Measurements from ENCODE around the gene BACH2. TPM values are rescaled to one million over a fixed set of nuclear protein-coding genes. Genes with fewer than 3 reads are reported as not detected.

Gene BACH2
- total and polyA plus RNA-seq, 2 of the 4 experiments (the other 2 are of a cell fraction) = 1.3 to 1.4 TPM

- POLR2A ChIA-PET (ENCODE audit: unreplicated experiment) = no interaction called here
- WGBS, 2 experiments (ENCODE audit: extremely low coverage in 2 of 2, insufficient read length in 1 of 2) = no CpG with 5 or more reads among the region's 4 CpGs
- dilution Hi-C loops (cut with HindIII; ENCODE audit: low sequenced_read_pairs, unreplicated experiment) (no loop called here), intact Hi-C loops (cut with micrococcal nuclease) (no loop called here), in situ Hi-C loops (cut with MboI; ENCODE audit: low sequenced_read_pairs) (no loop called here)
- H3K23ac ChIP-seq (ENCODE audit: low read depth, low read length) = no peak overlapping the region
- H3K9me1 ChIP-seq (ENCODE audit: insufficient read depth, low read length) = peaks cover 2% of the 10 kb centered on the region
- no peak overlapping the region for H2BK120ac ChIP-seq (ENCODE audit: low read depth, low read length)
- TF ChIP-seq RFX5 (IDR thresholded peaks at IDR 0.05; ENCODE audit: low read depth, low read length) = no peak
- TF ChIP-seq RAD21 (IDR thresholded peaks at IDR 0.05; ENCODE audit: low read length) = no peak
- TF ChIP-seq CTCF (conservative IDR thresholded peaks at IDR 0.05; ENCODE audit: low read depth, low read length) = no peak
- no peak for TF ChIP-seq MXI1 (IDR thresholded peaks at IDR 0.05; ENCODE audit: borderline replicate concordance, low read depth, low read length)
- no peak for TF ChIP-seq MAFK (IDR thresholded peaks at IDR 0.05; ENCODE audit: low read depth, low read length)
- TF ChIP-seq NFE2L2 (IDR thresholded peaks at IDR 0.05; ENCODE audit: low read depth, low read length) = no peak
- TF ChIP-seq CEBPB (IDR thresholded peaks at IDR 0.05; ENCODE audit: low read depth, low read length) = no peak
- TF ChIP-seq ELK1 (IDR thresholded peaks at IDR 0.05; ENCODE audit: borderline replicate concordance, low read depth, low read length) = no peak
- no peak for TF ChIP-seq MAZ (IDR thresholded peaks at IDR 0.05; ENCODE audit: borderline replicate concordance, low read depth, low read length)
- TF ChIP-seq CHD1 (IDR thresholded peaks at IDR 0.05; ENCODE audit: low read depth, low read length) = no peak
- TF ChIP-seq SMC3 (IDR thresholded peaks at IDR 0.05; ENCODE audit: low read depth, low read length) = no peak
- TF ChIP-seq RCOR1 (IDR thresholded peaks at IDR 0.05; ENCODE audit: insufficient replicate concordance, low read length) = no peak
- TF ChIP-seq, protein P1, sequence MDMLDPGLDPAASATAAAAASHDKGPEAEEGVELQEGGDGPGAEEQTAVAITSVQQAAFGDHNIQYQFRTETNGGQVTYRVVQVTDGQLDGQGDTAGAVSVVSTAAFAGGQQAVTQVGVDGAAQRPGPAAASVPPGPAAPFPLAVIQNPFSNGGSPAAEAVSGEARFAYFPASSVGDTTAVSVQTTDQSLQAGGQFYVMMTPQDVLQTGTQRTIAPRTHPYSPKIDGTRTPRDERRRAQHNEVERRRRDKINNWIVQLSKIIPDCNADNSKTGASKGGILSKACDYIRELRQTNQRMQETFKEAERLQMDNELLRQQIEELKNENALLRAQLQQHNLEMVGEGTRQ (IDR thresholded peaks at IDR 0.05; ENCODE audit: low read depth, low read length) = no peak
- TF ChIP-seq POLR2A (IDR thresholded peaks at IDR 0.05; ENCODE audit: low read depth, low read length) = no peak
- TF ChIP-seq FOS (IDR thresholded peaks at IDR 0.05; ENCODE audit: low read depth, low read length) = no peak
- TF ChIP-seq BHLHE40 (IDR thresholded peaks at IDR 0.05; ENCODE audit: low read depth, low read length) = no peak
- no peak for DNase-seq
- no peaks in the 10 kb centered on the region for H3K79me1 ChIP-seq (ENCODE audit: low read depth in 1 of 2, low read length in 2 of 2)
- H3K4ac ChIP-seq (ENCODE audit: low read depth, low read length) = no peak overlapping the region
- H4K91ac ChIP-seq (ENCODE audit: insufficient read depth, low read depth, low read length) = no peak overlapping the region
- no peak overlapping the region for H2BK20ac ChIP-seq (ENCODE audit: low read depth, low read length)
- H3K18ac ChIP-seq (ENCODE audit: low read depth, low read length) = no peak overlapping the region
- no peak overlapping the region for H2AK5ac ChIP-seq (ENCODE audit: low read depth, low read length)
- CTCF ChIA-PET = no interaction called here
- H4K20me1 ChIP-seq (ENCODE audit: insufficient read depth, low read length) = no peaks in the 10 kb centered on the region
- H3K27ac ChIP-seq (ENCODE audit: insufficient read depth, low read length) = no peak overlapping the region
- H2AFZ ChIP-seq (replicated peaks; ENCODE audit: low read length, poor library complexity) = no peak overlapping the region
- H3K56ac ChIP-seq (ENCODE audit: extremely low read depth, insufficient read depth, low read length) = no peak overlapping the region
- ATAC-seq (ENCODE audit: low read depth) = no peak
- H3K36me3 ChIP-seq (ENCODE audit: control insufficient read depth, insufficient read depth, low read length) = no peaks in the 10 kb centered on the region
- no peak overlapping the region for H4K5ac ChIP-seq (ENCODE audit: low read depth, low read length)
- no TSS peak for BruUV-seq (replicated peaks)
- H4K8ac ChIP-seq (ENCODE audit: low read depth in 2 of 2, low read length in 2 of 2) = no peak overlapping the region
- H2BK15ac ChIP-seq (ENCODE audit: low read depth, low read length) = no peak overlapping the region
- no peaks in the 10 kb centered on the region for H3K9me3 ChIP-seq (ENCODE audit: control insufficient read depth, insufficient read depth, low read length)
- no peaks in the 10 kb centered on the region for H3K27me3 ChIP-seq (ENCODE audit: control insufficient read depth, insufficient read depth, low read length)
- no peak overlapping the region for H3K9ac ChIP-seq (ENCODE audit: low read depth, low read length)
- no peak overlapping the region for H3K14ac ChIP-seq (replicated peaks; ENCODE audit: low read depth, low read length)
- H3K4me1 ChIP-seq (ENCODE audit: control insufficient read depth, insufficient read depth, low read length) = peaks cover 7% of the 10 kb centered on the region
- H3K4me2 ChIP-seq (ENCODE audit: low read depth, low read length) = no peak overlapping the region
- no peak overlapping the region for H3K4me3 ChIP-seq (ENCODE audit: insufficient read depth, low read depth, low read length)
- H2AK9ac ChIP-seq (replicated peaks; ENCODE audit: low read depth, low read length, poor library complexity) = no peak overlapping the region
- H2BK5ac ChIP-seq (ENCODE audit: low read depth, low read length, poor library complexity, severe bottlenecking) = no peak overlapping the region
These were observed 106.5 kb downstream of the BACH2 start for GRCh38 chr6:90190131-90190530.
